ENCODE measurements around the gene RAF1.

The RAF1 gene

DNA sequence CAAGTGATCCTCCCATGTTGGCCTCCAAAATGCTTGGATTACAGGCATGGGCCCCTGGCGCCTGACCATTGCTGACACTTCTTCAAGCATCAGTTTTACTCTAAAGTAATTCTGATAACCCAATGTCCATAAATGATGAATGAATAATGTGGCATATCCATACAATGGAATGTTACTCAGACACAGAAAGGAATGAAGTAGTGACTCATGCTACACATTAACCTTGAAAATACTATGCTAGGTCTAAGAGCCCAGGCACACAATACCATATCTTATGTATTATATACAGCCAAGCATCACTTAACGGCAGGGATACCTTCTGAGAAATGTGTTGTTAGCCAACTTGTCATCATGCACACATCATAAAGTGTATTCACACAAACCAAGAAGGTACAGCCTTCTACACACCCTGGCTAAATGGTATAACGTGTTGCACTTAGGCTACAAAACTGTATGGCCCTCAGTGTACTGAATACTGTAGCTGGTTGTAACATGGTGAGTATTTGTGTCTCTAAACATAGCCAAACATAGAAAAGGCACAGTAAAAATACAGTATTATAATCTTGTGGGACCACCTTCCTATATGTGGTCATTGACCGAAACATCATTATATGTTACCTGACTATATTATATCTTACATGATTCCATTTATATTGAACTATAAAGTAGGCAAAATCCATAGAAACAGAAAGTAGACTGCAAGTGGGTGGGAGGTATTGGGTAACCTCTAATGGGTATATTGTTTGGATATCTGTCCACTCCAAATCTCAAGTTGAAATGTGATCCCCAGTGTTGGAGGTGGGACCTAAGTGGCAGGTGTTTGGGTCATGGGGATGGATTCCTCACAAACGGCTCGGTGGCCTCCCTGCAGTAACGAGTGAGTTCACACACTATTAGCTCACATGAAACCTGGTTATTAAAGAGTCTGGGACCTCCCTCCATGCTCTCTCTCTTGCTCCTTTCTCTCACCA, 75.6 kb downstream of the RAF1 start:
- DNase-seq = no peak

GRCh38 chr3:12586403-12586802, 77.5 kb downstream of the RAF1 start:
- no peak for DNase-seq

DNA sequence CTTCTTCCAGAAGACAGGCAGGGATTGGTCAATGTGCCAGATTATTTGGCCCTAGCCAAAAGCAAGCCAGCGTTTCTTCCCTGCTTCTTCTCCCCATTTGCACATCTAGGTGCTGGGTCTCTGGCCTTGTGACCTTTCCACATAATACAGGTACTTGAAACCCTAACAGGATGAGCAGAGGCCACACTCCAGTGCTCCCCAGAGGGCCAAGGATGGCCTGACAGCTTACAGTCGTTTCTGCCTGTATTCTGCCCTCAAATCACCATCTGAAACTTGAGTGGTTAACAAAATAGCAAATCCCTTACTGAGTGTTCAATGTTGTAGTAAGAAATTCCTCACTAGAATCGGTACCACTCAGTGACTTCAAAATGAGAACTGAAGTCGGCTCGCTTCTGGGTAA, 77.9 kb downstream of the RAF1 start:
- DNase-seq = no peak

DNA sequence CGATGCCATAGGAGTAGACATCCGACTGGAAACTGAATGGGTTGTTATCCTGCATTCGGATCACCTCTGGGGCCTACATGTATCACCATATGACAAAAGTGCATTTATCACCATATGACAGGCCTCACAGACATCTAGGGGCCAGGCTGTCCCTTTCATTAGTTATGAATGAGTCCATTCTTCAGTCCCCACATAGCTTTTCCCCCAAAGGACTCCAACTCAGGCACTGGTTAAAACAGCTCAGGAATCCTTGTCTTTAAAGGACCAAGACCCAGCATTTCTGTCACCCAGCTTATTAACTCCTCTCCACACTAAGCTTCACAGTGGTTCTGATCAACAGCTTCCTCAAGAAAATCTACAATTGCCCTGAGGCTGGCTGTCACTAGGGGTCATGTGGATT, 78.7 kb downstream of the RAF1 start:
- no peak for DNase-seq

DNA sequence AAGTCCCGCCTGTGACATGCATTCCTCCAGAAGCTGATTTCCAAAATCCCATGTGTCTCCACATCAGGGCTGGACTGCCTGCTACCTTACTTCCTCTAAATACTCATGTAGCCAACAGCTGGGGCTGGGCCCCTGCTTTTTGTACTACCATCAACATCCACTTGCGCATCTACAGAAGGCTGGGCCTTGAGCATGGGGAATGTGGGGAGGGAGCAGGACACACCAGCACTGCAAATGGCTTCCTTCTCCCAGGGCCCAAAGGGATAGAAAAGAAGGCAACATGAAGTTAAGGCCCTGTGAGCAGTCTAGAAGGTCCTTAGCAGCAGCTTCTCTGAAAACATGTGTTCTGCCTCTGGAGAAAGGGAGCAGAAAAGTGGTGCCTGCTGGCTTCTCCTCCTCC, 79.8 kb downstream of the RAF1 start:
- no peak for DNase-seq

DNA sequence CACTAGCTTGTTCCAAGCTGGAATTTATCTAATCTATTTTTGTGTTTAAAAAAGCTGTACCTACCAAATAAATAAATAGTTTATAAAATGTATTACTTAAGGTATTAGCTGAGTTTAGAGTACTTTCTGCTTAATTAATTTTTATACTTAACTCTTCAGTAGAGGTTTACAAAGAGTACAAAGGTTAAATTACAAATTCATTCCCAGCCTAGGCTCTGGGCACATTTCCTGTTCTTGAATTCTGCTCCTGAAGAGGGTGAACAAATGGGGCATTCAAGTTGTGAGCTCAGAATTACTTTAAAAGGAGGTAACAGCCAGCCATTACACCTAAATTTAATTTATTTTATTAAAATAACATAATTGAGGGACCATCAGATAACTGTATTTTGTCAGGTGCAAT, 80.6 kb downstream of the RAF1 start:
- no peak for DNase-seq

- DNase-seq = no peak
Observed at GRCh38 chr3:12582730-12583129, 81.2 kb downstream of the RAF1 start.

- DNase-seq = no peak
Observed at GRCh38 chr3:12579905-12580304, 84.0 kb downstream of the RAF1 start.

- no peak for DNase-seq
Observed at GRCh38 chr3:12579456-12579855, 84.5 kb downstream of the RAF1 start.

DNA sequence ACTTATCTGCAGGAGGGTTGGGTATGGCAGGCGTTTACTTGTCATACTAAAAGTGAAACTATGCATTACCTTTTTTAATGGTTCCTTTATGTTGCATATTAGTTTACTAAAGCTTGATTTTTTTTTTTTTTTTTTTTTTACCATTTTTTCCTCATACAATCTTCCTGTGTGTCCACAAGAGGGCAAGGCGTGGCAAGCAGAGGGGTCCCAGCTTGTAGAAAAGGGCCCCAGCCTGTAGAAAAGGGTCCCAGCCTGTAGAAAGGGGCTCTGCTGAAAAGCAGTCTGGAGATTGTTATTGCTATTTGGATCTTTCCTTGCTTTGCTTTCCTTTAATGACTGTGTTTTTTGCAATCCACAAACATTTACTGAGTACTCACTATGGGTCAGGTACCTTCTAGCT, 85.2 kb downstream of the RAF1 start:
- no peak for DNase-seq

DNA sequence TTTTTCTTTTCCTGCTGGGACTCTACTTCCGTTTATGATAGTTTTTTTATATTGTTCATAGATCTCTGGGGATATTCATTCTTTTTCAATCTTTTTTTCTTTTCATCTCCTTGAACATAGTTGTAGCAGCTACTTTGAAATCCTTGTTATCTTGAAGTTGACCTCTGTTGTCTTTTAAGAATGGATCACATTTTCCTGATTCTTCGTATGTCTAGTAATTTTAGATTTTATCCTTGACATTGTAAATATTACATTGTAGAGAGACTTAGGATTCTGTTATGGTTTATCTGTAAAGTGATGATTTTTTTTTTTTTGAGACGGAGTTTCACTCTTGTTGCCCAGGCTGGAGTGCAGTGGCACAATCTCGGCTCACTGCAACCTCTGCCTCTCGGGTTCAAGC, 86.5 kb downstream of the RAF1 start:
- no peak for DNase-seq

GRCh38 chr3:12574661-12575060, 89.3 kb downstream of the RAF1 start:
- DNase-seq = no peak

GRCh38 chr3:12574131-12574530, 89.8 kb downstream of the RAF1 start:
- no peak for DNase-seq

DNA sequence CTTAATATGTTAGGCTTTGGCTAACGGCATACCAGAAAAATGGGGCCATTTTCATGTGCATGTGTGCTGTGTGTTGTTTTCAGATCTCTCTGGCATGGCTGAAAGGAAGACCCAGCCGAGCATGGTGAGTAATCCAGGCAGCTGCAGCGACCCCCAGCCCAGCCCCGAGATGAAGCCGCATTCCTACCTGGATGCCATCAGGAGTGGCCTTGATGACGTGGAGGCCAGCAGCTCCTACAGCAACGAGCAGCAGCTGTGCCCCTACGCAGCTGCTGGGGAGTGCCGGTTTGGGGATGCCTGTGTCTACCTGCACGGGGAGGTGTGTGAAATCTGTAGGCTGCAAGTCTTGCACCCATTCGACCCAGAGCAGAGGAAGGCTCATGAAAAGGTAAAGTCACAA, 91.9 kb downstream of the RAF1 start:
- no peak for DNase-seq

DNA sequence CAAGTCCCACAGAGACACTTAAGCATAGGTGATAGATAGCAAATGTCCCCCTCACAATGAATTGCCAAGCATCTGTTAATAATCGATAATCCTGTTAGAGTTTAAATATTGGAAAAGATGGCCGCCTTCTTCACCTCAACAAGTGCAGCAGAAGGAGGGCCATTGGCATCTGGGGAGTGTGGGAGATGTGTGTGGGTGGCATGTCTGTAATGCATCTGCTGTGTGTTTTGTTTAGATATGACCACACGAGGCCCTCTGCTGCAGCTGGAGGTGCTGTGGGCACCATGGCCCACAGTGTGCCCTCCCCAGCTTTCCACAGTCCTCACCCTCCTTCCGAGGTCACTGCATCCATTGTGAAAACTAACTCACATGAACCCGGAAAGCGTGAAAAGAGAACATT, 94.1 kb downstream of the RAF1 start:
- no peak for DNase-seq

DNA sequence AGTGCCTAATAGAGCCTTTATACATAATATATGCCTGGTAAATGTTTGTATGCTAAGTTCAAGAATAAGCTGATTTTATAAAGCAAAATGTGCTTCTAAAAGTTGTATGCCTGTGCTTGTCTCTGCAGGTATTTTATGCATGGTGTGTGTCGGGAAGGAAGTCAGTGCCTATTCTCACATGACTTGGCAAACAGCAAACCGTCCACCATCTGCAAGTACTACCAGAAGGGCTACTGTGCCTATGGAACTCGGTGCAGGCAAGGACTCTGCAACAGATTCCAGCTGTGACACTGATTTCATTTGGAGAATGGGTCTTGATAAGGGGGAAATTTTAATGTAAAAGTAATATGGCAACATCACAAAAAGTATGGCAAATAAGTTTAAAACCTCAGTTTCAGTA, 95.2 kb downstream of the RAF1 start:
- no peak for DNase-seq

- no peak for DNase-seq
Observed at GRCh38 chr3:12566976-12567375, 96.9 kb downstream of the RAF1 start.

GRCh38 chr3:12562451-12562850, 101.5 kb downstream of the RAF1 start:
- DNase-seq = no peak

- no peak for DNase-seq
Observed at GRCh38 chr3:12561397-12561796, 102.5 kb downstream of the RAF1 start.

DNA sequence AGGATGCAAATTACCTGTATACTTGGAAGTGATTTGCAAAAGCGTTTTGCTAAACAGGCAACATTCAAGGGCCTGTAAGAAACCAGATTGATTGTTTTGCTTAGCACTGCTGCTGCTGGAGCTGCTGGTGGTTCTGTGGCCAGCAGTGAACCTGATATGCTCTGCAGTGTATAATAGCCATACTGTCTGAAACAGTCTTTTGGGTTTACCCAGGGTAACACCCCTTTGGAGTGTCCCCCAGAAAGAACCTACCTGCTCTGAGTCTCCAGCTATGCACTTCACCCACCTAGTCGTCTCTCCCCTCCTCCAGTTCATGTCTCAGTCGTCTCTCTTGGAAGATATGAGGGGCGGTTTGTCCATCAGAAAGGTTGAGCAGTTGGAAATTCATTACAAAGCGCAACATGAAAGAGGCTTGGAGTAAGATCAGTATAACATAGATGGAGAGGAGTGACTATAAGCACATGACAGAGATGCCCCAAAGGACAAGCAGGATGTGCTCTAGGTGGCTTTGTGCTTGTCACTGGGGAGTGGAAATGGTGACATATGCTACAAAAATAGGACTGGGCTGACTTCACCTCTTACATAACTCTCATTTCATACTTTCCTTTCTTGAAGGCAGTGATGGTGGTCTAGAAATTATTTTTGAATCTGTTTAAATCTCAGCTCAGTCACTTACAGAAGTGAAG, 103.3 kb downstream of the RAF1 start:
- DNase-seq = no peak

- DNase-seq = no peak
Observed at GRCh38 chr3:12559520-12559919, 104.4 kb downstream of the RAF1 start.

DNA sequence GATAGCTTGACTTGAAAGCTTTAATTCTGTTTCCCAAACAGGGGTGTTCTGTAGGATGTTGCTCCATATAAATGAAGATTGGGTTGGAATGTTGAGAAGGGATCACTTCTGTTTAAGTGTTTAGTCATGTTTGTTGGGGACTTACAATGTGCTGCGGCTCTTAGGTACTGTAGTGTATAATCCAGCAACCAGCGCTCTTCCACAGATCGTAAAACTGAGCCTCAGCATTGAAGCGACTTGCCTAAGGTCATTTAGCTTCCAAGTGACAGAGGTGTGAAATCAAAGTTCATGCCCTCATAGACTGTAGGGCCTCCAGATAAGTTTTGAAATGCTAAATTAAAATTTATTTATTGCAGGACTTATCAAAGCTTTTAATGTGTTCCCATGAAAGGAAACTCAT, 105.2 kb downstream of the RAF1 start:
- DNase-seq = no peak

DNA sequence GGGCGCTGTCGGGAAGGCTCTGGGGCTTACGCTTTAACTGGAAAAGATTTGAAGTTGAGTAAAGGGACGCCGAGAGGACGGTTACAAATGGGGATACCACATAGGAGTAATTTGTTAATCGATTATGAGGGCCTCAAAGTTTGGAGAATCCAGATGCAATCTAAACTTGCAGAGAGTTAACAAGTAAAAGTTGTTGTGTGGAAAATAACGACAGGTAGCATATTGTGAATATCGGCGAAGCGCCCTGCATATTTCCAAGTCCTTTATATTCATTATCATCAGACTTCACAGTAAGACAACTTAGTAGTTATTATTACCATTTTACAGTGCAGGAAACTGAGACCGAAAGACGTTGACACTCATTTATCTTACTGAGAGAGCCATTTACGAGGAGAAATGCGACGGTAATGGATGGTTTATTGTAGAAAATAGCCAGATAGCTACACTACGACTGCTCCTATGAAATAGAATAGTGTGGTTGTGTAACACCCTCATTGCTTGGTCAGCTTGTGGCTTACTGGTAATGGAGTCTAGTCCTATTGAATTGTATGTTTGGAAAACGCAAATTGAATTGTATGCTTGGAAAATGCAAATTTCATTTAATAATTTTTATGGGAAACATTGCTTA, 106.3 kb downstream of the RAF1 start:
- DNase-seq = no peak
